SH-SY5Y (cell line): ENCODE measurements around the gene CCDC88B.

ENCODE experiments used
- GATA2 ChIP-seq: IDR thresholded peaks from 2 replicates; pipeline ENCODE4 v1.6.1; 2011; ENCODE audit warnings: mild to moderate bottlenecking, low read depth, low read length
- GATA3 ChIP-seq: IDR thresholded peaks from 2 replicates; pipeline ENCODE4 v1.6.1; 2011; ENCODE audit warnings: low read depth, mild to moderate bottlenecking, low read length, moderate library complexity

GRCh38 chr11:64388894-64389293, 48.9 kb downstream of the CCDC88B start:
- TF ChIP-seq GATA2: no peak
- no peak for TF ChIP-seq GATA3
